ENCODE data around the gene PHF11. TPM values are rescaled to one million over a fixed set of nuclear protein-coding genes. Genes with fewer than 3 reads are reported as not detected.

PHF11 gene
- total and polyA plus RNA-seq, 2 of the 8 experiments (the other 6 are each of a cell fraction or from before 2014, with no cell fraction given), result 6.1 to 8.1 TPM

DNA sequence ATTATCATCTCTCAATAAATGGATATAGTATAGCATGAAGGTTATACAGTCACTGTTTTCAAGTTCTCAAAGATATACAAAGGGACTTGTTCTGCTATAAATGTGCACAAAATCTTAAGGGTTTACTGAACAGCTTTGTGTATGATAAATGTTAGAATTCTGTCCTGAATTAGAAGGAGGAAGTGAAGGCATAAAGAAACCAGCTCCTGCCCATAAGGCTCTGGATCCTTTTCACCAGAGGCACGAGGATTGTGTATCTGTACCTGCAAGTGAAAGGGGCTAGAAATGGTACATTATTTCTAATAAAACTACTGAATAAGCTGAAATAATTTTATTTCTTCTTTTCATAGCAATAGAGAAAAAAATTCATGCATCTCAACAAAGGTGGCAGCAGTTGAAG is 32.4 kb downstream of the PHF11 start (continued):
- TF ChIP-seq TEAD4 (IDR thresholded peaks at IDR 0.05; ENCODE audit: low read depth, low read length), result no peak
- no peak for TF ChIP-seq CBX8 (IDR thresholded peaks at IDR 0.05; ENCODE audit: borderline replicate concordance, low read depth, low read length)
